IMR-90 (cell line): ENCODE results near the gene PJA2.

Source experiments
- BHLHE40 ChIP-seq: fragments of 150-350 bp; IDR thresholded peaks from 2 replicates; pipeline ENCODE4 v1.6.1; 2016; ENCODE audit warnings: mild to moderate bottlenecking, low read depth, low read length
- CTCF ChIP-seq: conservative IDR thresholded peaks from 2 replicates; pipeline ENCODE4 v1.5.1; 2012; ENCODE audit warnings: mild to moderate bottlenecking, low read depth, low read length, improper control_type of control experiment
- MXI1 ChIP-seq: IDR thresholded peaks from 2 replicates; pipeline ENCODE4 v1.6.1; 2012; ENCODE audit warnings: low read depth, mild to moderate bottlenecking, low read length, moderate library complexity, borderline replicate concordance
- POLR2A ChIP-seq: IDR thresholded peaks from 2 replicates; pipeline ENCODE4 v1.6.1; 2012; ENCODE audit warnings: mild to moderate bottlenecking, low read depth, low read length

GRCh38 chr5:109421956-109422355, 12.2 kb upstream of the PJA2 start:
- no peak for TF ChIP-seq CTCF
- no peak for TF ChIP-seq BHLHE40
- TF ChIP-seq POLR2A = no peak
- no peak for TF ChIP-seq MXI1
